Measurements from ENCODE around the gene CDKAL1. TPM values are rescaled to one million over a fixed set of nuclear protein-coding genes. Genes with fewer than 3 reads are reported as not detected.

CDKAL1 gene
- total and polyA plus RNA-seq, 2 of the 8 experiments (the other 6 are each of a cell fraction or from before 2014, with no cell fraction given) = 8.4 to 24.6 TPM

- TF ChIP-seq TAF7 (optimal IDR thresholded peaks at IDR 0.05; ENCODE audit: borderline replicate concordance, low read depth, low read length) = no peak
- TF ChIP-seq TAF1 (IDR thresholded peaks at IDR 0.05; ENCODE audit: low read depth, low read length) = no peak
- no peak for TF ChIP-seq CTBP2 (IDR thresholded peaks at IDR 0.05; ENCODE audit: borderline replicate concordance, insufficient read depth, insufficient read length, low read length)
- no peak for TF ChIP-seq KDM4A (IDR thresholded peaks at IDR 0.05; ENCODE audit: low read depth, low read length, severe bottlenecking)
Measured at GRCh38 chr6:20574355-20574754, 40.1 kb downstream of the CDKAL1 start (continued).

All from H1 (cell line).